Aorta (tissue), 5 donors: ENCODE measurements around the gene FAM171A1. TPM values are rescaled to one million over a fixed set of nuclear protein-coding genes. Genes with fewer than 3 reads are reported as not detected.
A peak's percentile ranks its signal among the peaks of the same experiment; 100 is the strongest.
"Not testable (repeated sequence)": the region's sequence is repeated elsewhere in the genome, so short reads cannot be mapped to it uniquely, and the experiment has no call there.

Experiments used
- ATAC-seq: fragments of 200-7000 bp; cut with Tn5 transposase; one replicate; pipeline ENCODE4 v1.9.1; 2022; ENCODE audit warnings: moderate library complexity; ENCODE audit not compliant: low FRiP score
- DNase-seq, 2 donors: peaks; one replicate each; pipeline ENCODE4 v3.0.0-alpha.2; 2020
- H3K27ac ChIP-seq, 2 donors: one replicate each; pipeline ENCODE4 v1.5.1; 2013; ENCODE audit warnings: low read length in 2 of 2, mild to moderate bottlenecking in 2 of 2, moderate library complexity in 2 of 2, control low read depth in 1 of 2, inconsistent platforms in 1 of 2, low read depth in 1 of 2
- H3K27me3 ChIP-seq, 2 donors: one replicate each; pipeline ENCODE4 v1.6.1; 2013; ENCODE audit warnings: control low read depth in 1 of 2, low read length in 1 of 2, mild to moderate bottlenecking in 1 of 2, moderate library complexity in 1 of 2; ENCODE audit not compliant: insufficient read depth in 2 of 2, control insufficient read depth in 1 of 2
- H3K36me3 ChIP-seq, 2 donors: one replicate each; pipeline ENCODE4 v1.6.1; 2013; ENCODE audit warnings: control low read depth in 1 of 2, low read length in 1 of 2, mild to moderate bottlenecking in 1 of 2; ENCODE audit not compliant: insufficient read depth in 2 of 2, control insufficient read depth in 1 of 2
- H3K4me1 ChIP-seq, 2 donors: one replicate each; pipeline ENCODE4 v1.6.1; 2013; ENCODE audit warnings: low read length in 2 of 2, control low read depth in 1 of 2, mild to moderate bottlenecking in 1 of 2, moderate library complexity in 1 of 2; ENCODE audit not compliant: insufficient read depth in 2 of 2, control insufficient read depth in 1 of 2
- H3K4me3 ChIP-seq, 2 donors: one replicate each; pipeline ENCODE4 v1.5.1; 2013; ENCODE audit warnings: low read length in 2 of 2, control low read depth in 1 of 2, mild to moderate bottlenecking in 1 of 2
- H3K9me3 ChIP-seq: one replicate; pipeline ENCODE4 v1.6.1; 2013; ENCODE audit warnings: mild to moderate bottlenecking, low read length; ENCODE audit not compliant: control insufficient read depth
- WGBS, 2 donors: extraction: QIAGEN DNeasy Blood & Tissue Kit; methylation state at CpG; one replicate each; pipeline ENCODE4 v1.1.7; 2013; 5-methylcytosine and 5-hydroxymethylcytosine counted together
- intact Hi-C, 2 donors: fragments of 100-400 bp; cut with DNase I; formaldehyde crosslinking; loops; one replicate each; pipeline versions ENCODE4 v1.14.2 to v1.15.0; 2022
- polyA plus RNA-seq, 2 donors: library from polyadenylated mRNA; stranded (reverse); fragments of 200-250 nt; gene quantifications; one replicate each; pipeline ENCODE4 v1.2.3, GENCODE V29; 2013
- total RNA-seq, 2 donors: library from RNA; stranded (reverse); fragmentation: NEBNext Ultra II Directional; extraction: Animal tissue kit (Norgen Biotek cat#: 25700); gene quantifications; one replicate each; pipeline ENCODE4 v1.2.1, GENCODE V29; 2021
- donor health status: healthy with polysubstance abuse.
- donor health status: Bipolar disorder and iron deficiency.
- donor health status: DM: no; HTN: no; CAD: no.
- donor health status: DM: no; HTN: no; CAD: no.
- donor health status: DM: yes; HTN: yes; CAD: no.

Gene FAM171A1
- total and polyA plus RNA-seq, 4 donors, result 2.8 to 21.4 (median 7.6) TPM

- no peaks in the 10 kb centered on the region for H3K36me3 ChIP-seq
- DNase-seq, result no peak
- H3K4me3 ChIP-seq, result no peak overlapping the region
- no peak overlapping the region for H3K27ac ChIP-seq
- ATAC-seq, result peak; percentile 51
- H3K27me3 ChIP-seq, result no peaks in the 10 kb centered on the region
- intact Hi-C loops, result no loop called here
- 1 to 10% methylated on average over 4 of the region's 4 CpGs for WGBS, 2 donors
- no peaks in the 10 kb centered on the region for H3K9me3 ChIP-seq
- peaks cover 0 to 3% of the 10 kb centered on the region in 2 donors for H3K4me1 ChIP-seq
Observed at GRCh38 chr10:15313047-15313446, 58.0 kb downstream of the FAM171A1 start.

GRCh38 chr10:15311569-15312280, 59.4 kb downstream of the FAM171A1 start:
- Histone ChIP-seq H3K4me3 (no peak overlapping the region), H3K36me3 (no peaks in the 10 kb centered on the region), H3K9me3 (no peaks in the 10 kb centered on the region), H3K27me3 (no peaks in the 10 kb centered on the region), H3K4me1 (peaks cover 0 to 3% of the 10 kb centered on the region in 2 donors), H3K27ac (no peak overlapping the region)
- ATAC-seq, result no peak
- DNase-seq, result no peak
- intact Hi-C loops, result no loop called here
- WGBS, 2 donors, result 86 to 95% methylated on average over 12 of the region's 12 CpGs

DNA sequence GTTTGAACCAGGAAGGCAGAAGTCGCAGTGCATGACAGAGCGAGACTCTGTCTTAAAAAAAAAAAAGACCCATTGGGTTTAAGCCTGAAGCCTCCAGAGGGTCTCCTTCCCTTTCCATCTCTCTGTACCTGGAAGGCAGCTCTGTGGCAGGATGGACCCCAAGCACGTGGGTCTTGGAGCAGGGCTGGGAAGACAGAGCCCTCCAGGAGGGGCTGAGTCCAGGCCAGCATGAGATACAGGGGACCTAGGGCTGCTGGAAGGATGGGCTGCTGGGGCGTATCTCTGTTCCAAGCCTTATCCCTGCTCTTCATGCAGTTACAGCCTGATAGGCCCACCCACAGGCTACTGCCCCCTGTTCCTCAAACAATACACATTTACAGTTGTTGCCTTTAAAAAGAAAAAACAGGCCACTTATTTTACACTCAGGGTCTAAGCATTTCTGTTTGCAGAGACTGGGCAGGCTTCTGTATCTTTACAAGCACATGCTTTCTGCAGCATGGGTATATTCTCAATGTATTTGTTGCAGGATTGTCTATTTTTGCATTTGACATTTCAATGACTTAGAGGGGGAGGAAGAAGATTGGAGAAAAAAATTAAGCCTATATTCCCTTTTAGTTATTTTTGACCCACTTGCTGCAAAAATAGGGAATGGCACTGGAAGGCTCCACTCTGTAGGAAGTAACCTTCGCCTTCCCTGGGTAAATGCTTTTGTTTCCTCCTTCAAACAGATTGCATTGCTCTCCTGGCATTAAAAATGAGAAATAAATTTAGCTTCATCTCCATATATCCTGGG, 60.1 kb downstream of the FAM171A1 start:
- Histone ChIP-seq H3K4me3 (no peak overlapping the region), H3K4me1 (peaks cover 0 to 3% of the 10 kb centered on the region in 2 donors), H3K27me3 (no peaks in the 10 kb centered on the region), H3K9me3 (no peaks in the 10 kb centered on the region), H3K27ac (no peak overlapping the region), H3K36me3 (no peaks in the 10 kb centered on the region)
- no peak for DNase-seq
- 97 to 99% methylated on average over 5 of the region's 5 CpGs for WGBS, 2 donors
- ATAC-seq, result no peak
- intact Hi-C loops, result no loop called here

- H3K4me1 ChIP-seq, result peaks cover 0 to 3% of the 10 kb centered on the region in 2 donors
- ATAC-seq, result no peak
- H3K36me3 ChIP-seq, result no peaks in the 10 kb centered on the region
- H3K27me3 ChIP-seq, result peaks cover 0 to 1% of the 10 kb centered on the region in 2 donors
- no peak for DNase-seq
- H3K4me3 ChIP-seq, result no peak overlapping the region
- H3K27ac ChIP-seq, result no peak overlapping the region
- intact Hi-C loops, result no loop called here
- H3K9me3 ChIP-seq, result no peaks in the 10 kb centered on the region
- WGBS, 2 donors, result 98 to 99% methylated on average over 10 of the region's 10 CpGs
Observed at GRCh38 chr10:15309221-15309620, 61.9 kb downstream of the FAM171A1 start.

GRCh38 chr10:15306735-15307280, 64.3 kb downstream of the FAM171A1 start:
- no peaks in the 10 kb centered on the region for H3K9me3 ChIP-seq
- no peak overlapping the region for H3K4me3 ChIP-seq
- 94 to 96% methylated on average over 8 of the region's 8 CpGs for WGBS, 2 donors
- H3K4me1 ChIP-seq, result no peaks in the 10 kb centered on the region
- DNase-seq, result no peak
- H3K36me3 ChIP-seq, result no peaks in the 10 kb centered on the region
- no peak overlapping the region for H3K27ac ChIP-seq
- no peak for ATAC-seq
- peaks cover 0 to 1% of the 10 kb centered on the region in 2 donors for H3K27me3 ChIP-seq
- intact Hi-C loops, result no loop called here

GRCh38 chr10:15305634-15306033, 65.5 kb downstream of the FAM171A1 start:
- H3K4me3 ChIP-seq, result no peak overlapping the region
- DNase-seq (no peak), ATAC-seq (no peak)
- no peak overlapping the region for H3K27ac ChIP-seq
- intact Hi-C loops, result no loop called here
- no peaks in the 10 kb centered on the region for H3K4me1 ChIP-seq
- H3K27me3 ChIP-seq, result peaks cover 0 to 1% of the 10 kb centered on the region in 2 donors
- WGBS, 2 donors, result 94 to 95% methylated on average over 6 of the region's 6 CpGs
- no peaks in the 10 kb centered on the region for H3K9me3 ChIP-seq
- H3K36me3 ChIP-seq, result no peaks in the 10 kb centered on the region

- DNase-seq, result no peak
- Histone ChIP-seq H3K4me1 (no peaks in the 10 kb centered on the region), H3K27ac (no peak overlapping the region), H3K4me3 (no peak overlapping the region), H3K9me3 (no peaks in the 10 kb centered on the region), H3K36me3 (no peaks in the 10 kb centered on the region), H3K27me3 (peaks cover 0 to 1% of the 10 kb centered on the region in 2 donors)
- no peak for ATAC-seq
- 95 to 98% methylated on average over 2 of the region's 2 CpGs for WGBS, 2 donors
- intact Hi-C loops, result no loop called here
Observed at GRCh38 chr10:15305161-15305560, 65.9 kb downstream of the FAM171A1 start.

DNA sequence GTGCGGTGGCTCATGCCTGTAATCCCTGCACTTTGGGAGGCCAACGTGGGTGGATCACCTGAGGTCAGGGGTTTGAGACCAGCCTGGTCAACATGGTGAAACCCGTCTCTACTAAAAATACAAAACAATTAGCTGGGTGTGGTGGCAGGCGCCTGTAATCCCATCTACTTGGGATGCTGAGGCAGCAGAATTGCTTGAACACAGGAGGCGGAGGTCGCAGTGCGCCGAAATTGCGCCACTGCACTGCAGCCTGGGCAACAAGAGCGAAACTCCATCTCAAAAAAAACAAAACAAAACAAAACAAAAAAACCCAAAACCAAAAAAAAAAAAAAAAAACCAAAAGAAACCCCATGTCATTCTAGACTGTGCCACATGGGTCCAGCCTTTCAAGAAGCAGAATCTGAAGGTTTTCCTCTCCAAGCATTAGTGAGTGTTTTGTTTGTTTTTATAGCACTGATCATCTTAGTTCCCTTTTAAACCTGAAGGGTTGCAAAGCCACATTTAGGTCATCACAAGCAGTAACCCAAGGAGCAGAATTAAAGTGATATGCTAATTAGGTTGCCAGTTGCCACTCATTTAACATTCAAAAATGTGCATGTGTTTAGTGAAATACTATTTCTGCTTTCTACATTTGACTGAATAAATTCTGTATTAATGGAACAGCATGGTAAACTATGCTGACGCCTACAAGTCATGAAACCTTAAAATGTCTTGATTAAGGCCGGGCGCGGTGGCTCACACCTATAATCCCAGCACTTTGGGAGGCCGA, 68.7 kb downstream of the FAM171A1 start:
- H3K9me3 ChIP-seq, H3K4me3 ChIP-seq, intact Hi-C loops, DNase-seq, H3K27me3 ChIP-seq, H3K36me3 ChIP-seq, H3K4me1 ChIP-seq, H3K27ac ChIP-seq, ATAC-seq: not testable (repeated sequence)
- 94 to 96% methylated on average over 15 of the region's 15 CpGs for WGBS, 2 donors
